HG02678 (cell line): Measurements from ENCODE around the gene ANKZF1.
A peak's percentile ranks its signal among the peaks of the same experiment; 100 is the strongest.
"Not testable (repeated sequence)": the region's sequence is repeated elsewhere in the genome, so short reads cannot be mapped to it uniquely, and the experiment has no call there.

Experiments
- ATAC-seq: cut with Tn5 transposase; IDR thresholded peaks from one replicate; pipeline ENCODE4 v1.9.1; 2021; ENCODE audit warnings: mild to moderate bottlenecking, moderate library complexity; ENCODE audit not compliant: unreplicated experiment

ANKZF1 gene

GRCh38 chr2:219229305-219230058, at the start of gene ANKZF1, which contains the start of gene ATG9A:
Gene ANKZF1 (plus strand): TSS chr2:219229806. CDS start chr2:219230258, 452 bp downstream.
Gene ATG9A (minus strand): TSS chr2:219229636. CDS start chr2:219228024, 1,612 bp downstream.
- peak; percentile 98 for ATAC-seq

- ATAC-seq, result no peak
Observed at GRCh38 chr2:219180961-219181360, 48.6 kb upstream of the ANKZF1 start.

- no peak for ATAC-seq
Observed at GRCh38 chr2:219181531-219181930, 48.1 kb upstream of the ANKZF1 start.

- ATAC-seq, result no peak
Observed at GRCh38 chr2:219182331-219183150, 47.1 kb upstream of the ANKZF1 start.

- ATAC-seq, result no peak
Observed at GRCh38 chr2:219183151-219183772, 46.3 kb upstream of the ANKZF1 start.

GRCh38 chr2:219184121-219184520, 45.5 kb upstream of the ANKZF1 start:
- ATAC-seq, result no peak

GRCh38 chr2:219186754-219187456, 42.7 kb upstream of the ANKZF1 start:
- no peak for ATAC-seq

- ATAC-seq, result no peak
Observed at GRCh38 chr2:219197388-219197787, 32.2 kb upstream of the ANKZF1 start.

GRCh38 chr2:219198974-219199373, 30.6 kb upstream of the ANKZF1 start:
- no peak for ATAC-seq

- ATAC-seq, result no peak
Observed at GRCh38 chr2:219199470-219200211, 30.0 kb upstream of the ANKZF1 start.

GRCh38 chr2:219200502-219201326, 28.9 kb upstream of the ANKZF1 start:
- ATAC-seq, result not testable (repeated sequence)

GRCh38 chr2:219201331-219201730, 28.3 kb upstream of the ANKZF1 start:
- not testable (repeated sequence) for ATAC-seq

- no peak for ATAC-seq
Observed at GRCh38 chr2:219204425-219205164, 25.0 kb upstream of the ANKZF1 start.

GRCh38 chr2:219205165-219205538, 24.5 kb upstream of the ANKZF1 start:
- ATAC-seq, result no peak

GRCh38 chr2:219205981-219206327, 23.7 kb upstream of the ANKZF1 start:
- no peak for ATAC-seq

- peak; percentile 97 for ATAC-seq
Observed at GRCh38 chr2:219206328-219207133, 23.1 kb upstream of the ANKZF1 start, which contains the start of gene ZFAND2B. Gene ZFAND2B (plus strand): TSS chr2:219206782. CDS start chr2:219206988, 206 bp downstream.

- ATAC-seq, result no peak
Observed at GRCh38 chr2:219207134-219207883, 22.3 kb upstream of the ANKZF1 start.
